ENCODE data around the gene BUB3. TPM values are rescaled to one million over a fixed set of nuclear protein-coding genes. Genes with fewer than 3 reads are reported as not detected.

BUB3 gene
- total and polyA plus RNA-seq, 2 of the 13 experiments (the other 11 are each of a cell fraction or from before 2014, with no cell fraction given) = 174 to 188 TPM

DNA sequence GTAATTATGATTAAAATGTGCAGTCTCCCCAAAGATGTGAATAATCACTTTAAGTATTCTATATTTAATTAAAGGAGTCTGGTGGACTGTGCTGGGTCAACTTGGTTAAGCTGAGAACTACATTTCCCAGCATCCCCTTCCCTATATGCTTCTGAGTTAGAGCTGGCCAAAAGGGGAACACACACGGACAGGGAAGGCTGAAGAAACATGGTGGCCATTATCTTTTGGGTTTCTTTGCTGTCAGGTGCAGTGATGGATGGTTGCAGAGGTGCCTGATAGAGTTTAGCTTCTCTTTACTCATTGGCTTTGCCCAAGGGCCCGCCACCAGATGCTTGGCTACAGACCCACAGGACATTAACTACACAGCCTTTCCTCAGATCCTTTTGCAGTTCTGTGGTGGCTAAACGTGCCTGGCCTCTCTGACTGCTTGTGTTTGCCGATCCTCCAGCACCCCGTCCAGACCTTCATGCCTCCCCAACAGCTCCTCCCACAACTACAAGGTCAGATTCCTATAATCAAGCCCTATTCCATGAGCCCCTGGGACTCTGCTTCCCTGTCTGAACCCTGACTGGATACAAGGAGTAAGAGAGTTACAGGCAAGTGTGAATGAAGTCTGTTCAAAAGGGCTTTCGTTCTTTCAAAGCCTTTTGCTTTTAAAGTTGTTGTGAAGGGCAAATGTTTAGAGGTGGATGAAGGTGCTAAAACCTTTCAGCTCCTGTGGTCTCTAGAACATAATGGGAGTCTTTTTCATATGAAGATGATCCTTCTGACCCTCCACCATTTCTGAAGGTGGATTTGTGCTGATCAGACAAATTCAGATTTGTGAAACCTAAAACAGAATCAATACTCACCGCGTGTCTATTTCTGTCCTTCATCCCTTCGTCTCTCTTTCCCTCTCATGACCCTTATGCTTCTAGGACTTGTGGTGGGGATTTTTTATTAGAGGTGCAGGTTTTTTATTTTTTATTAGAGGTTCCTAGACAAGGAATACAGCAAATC lies 21.5 kb downstream of the BUB3 start:
- H3K27ac ChIP-seq (ENCODE audit: extremely low read length, insufficient read depth, low read length) = no peak overlapping the region
- intact Hi-C loops (cut with micrococcal nuclease; ENCODE audit: unreplicated experiment) = no loop called here
- DNase-seq (ENCODE audit: low spot score) (no peak), ATAC-seq (no peak), FAIRE-seq (no peak)
- no peaks in the 10 kb centered on the region for H3K9me3 ChIP-seq (ENCODE audit: low read length)
- ChIA-PET POLR2A (interaction anchor here (0.7 to 1.5 kb wide), 2 partner anchors 15 to 22 kb away, joined by 3 read pairs; partner anchors contain the start of gene BUB3), CTCF (ENCODE audit: low intra/inter-chr PET ratio, low total read pairs) (no interaction called here)
- in situ Hi-C loops (cut with HindIII; ENCODE audit: extremely low pct_ligation_motif_present, low pct_unique_long_range_greater_than_20kb) = no loop called here
- H3K4me1 ChIP-seq (ENCODE audit: insufficient read depth, low read length) = peaks cover 5% of the 10 kb centered on the region
- H3K79me2 ChIP-seq (ENCODE audit: insufficient read depth, low read length) = no peaks in the 10 kb centered on the region
- BruUV-seq (replicated peaks) = no TSS peak
- H3K4me2 ChIP-seq (ENCODE audit: low read depth, low read length) = no peak overlapping the region
- H2AFZ ChIP-seq (ENCODE audit: low read length) = no peak overlapping the region
- WGBS (ENCODE audit: low lambda C conversion rate) = 81% methylated on average over 9 of the region's 9 CpGs
- no peak overlapping the region for H3K9ac ChIP-seq (ENCODE audit: insufficient read depth, low read depth, low read length)
- peaks cover 0 to 2% of the 10 kb centered on the region in 2 experiments; a peak in 2 of 5 replicates for H3K36me3 ChIP-seq (replicated peaks in 1 of 2; ENCODE audit: control insufficient read depth in 1 of 2, insufficient read depth in 2 of 2, low read length in 2 of 2)
- H3K4me3 ChIP-seq (replicated peaks in 1 of 3; ENCODE audit: insufficient read depth in 1 of 3, low read depth in 2 of 3, low read length in 3 of 3) = no peak overlapping the region
- no peaks in the 10 kb centered on the region for H3K27me3 ChIP-seq (ENCODE audit: control insufficient read depth in 1 of 2, insufficient read depth in 2 of 2, low read length in 2 of 2)
- H4K20me1 ChIP-seq (ENCODE audit: insufficient read depth, low read length) = no peaks in the 10 kb centered on the region
- no peak for TF ChIP-seq CCDC6 (CRISPR knock-in tag; IDR thresholded peaks at IDR 0.05)
- TF ChIP-seq MAFF (IDR thresholded peaks at IDR 0.05; ENCODE audit: low read depth, low read length) = peak; percentile 78
- no peak for TF ChIP-seq REL (CRISPR knock-in tag; conservative IDR thresholded peaks at IDR 0.05)
- TF ChIP-seq KDM4B (CRISPR knock-in tag; IDR thresholded peaks at IDR 0.05) = no peak
- no peak for TF ChIP-seq NCOR1 (IDR thresholded peaks at IDR 0.05; ENCODE audit: borderline replicate concordance, low read length)
- TF ChIP-seq ZNF777 (CRISPR knock-in tag; IDR thresholded peaks at IDR 0.05) = no peak
- TF ChIP-seq SOX6 (IDR thresholded peaks at IDR 0.05) = no peak
- no peak for TF ChIP-seq SOX6 (CRISPR knock-in tag; IDR thresholded peaks at IDR 0.05)
- TF ChIP-seq, protein P1, sequence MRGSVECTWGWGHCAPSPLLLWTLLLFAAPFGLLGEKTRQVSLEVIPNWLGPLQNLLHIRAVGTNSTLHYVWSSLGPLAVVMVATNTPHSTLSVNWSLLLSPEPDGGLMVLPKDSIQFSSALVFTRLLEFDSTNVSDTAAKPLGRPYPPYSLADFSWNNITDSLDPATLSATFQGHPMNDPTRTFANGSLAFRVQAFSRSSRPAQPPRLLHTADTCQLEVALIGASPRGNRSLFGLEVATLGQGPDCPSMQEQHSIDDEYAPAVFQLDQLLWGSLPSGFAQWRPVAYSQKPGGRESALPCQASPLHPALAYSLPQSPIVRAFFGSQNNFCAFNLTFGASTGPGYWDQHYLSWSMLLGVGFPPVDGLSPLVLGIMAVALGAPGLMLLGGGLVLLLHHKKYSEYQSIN (CRISPR knock-in tag; IDR thresholded peaks at IDR 0.05; ENCODE audit: borderline replicate concordance) = no peak
- no peak for TF ChIP-seq ZKSCAN1 (IDR thresholded peaks at IDR 0.05; ENCODE audit: low read length)
- TF ChIP-seq, protein P2, sequence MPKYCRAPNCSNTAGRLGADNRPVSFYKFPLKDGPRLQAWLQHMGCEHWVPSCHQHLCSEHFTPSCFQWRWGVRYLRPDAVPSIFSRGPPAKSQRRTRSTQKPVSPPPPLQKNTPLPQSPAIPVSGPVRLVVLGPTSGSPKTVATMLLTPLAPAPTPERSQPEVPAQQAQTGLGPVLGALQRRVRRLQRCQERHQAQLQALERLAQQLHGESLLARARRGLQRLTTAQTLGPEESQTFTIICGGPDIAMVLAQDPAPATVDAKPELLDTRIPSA (CRISPR knock-in tag; IDR thresholded peaks at IDR 0.05; ENCODE audit: borderline replicate concordance) = no peak
- TF ChIP-seq KDM2A (CRISPR knock-in tag; IDR thresholded peaks at IDR 0.05; ENCODE audit: borderline replicate concordance, low read depth) = no peak
- TF ChIP-seq ZNF678 (CRISPR knock-in tag; IDR thresholded peaks at IDR 0.05) = no peak
- TF ChIP-seq, protein P3, sequence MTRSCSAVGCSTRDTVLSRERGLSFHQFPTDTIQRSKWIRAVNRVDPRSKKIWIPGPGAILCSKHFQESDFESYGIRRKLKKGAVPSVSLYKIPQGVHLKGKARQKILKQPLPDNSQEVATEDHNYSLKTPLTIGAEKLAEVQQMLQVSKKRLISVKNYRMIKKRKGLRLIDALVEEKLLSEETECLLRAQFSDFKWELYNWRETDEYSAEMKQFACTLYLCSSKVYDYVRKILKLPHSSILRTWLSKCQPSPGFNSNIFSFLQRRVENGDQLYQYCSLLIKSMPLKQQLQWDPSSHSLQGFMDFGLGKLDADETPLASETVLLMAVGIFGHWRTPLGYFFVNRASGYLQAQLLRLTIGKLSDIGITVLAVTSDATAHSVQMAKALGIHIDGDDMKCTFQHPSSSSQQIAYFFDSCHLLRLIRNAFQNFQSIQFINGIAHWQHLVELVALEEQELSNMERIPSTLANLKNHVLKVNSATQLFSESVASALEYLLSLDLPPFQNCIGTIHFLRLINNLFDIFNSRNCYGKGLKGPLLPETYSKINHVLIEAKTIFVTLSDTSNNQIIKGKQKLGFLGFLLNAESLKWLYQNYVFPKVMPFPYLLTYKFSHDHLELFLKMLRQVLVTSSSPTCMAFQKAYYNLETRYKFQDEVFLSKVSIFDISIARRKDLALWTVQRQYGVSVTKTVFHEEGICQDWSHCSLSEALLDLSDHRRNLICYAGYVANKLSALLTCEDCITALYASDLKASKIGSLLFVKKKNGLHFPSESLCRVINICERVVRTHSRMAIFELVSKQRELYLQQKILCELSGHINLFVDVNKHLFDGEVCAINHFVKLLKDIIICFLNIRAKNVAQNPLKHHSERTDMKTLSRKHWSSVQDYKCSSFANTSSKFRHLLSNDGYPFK (CRISPR knock-in tag; IDR thresholded peaks at IDR 0.05; ENCODE audit: borderline replicate concordance) = no peak

Data from HepG2 (cell line).